HTR-8/SVneo (cell line): ENCODE measurements around the gene GABRR2.

Source experiments
- DNase-seq: peaks from one replicate; pipeline ENCODE4 v3.0.0; 2011; ENCODE audit warnings: low spot score, mixed read lengths; ENCODE audit not compliant: insufficient read length
- FAIRE-seq: peaks from 2 replicates; lab custom pipeline; 2011; peaks lifted over from hg19 to GRCh38; lab: Jason Lieb, UNC

GABRR2 gene

DNA sequence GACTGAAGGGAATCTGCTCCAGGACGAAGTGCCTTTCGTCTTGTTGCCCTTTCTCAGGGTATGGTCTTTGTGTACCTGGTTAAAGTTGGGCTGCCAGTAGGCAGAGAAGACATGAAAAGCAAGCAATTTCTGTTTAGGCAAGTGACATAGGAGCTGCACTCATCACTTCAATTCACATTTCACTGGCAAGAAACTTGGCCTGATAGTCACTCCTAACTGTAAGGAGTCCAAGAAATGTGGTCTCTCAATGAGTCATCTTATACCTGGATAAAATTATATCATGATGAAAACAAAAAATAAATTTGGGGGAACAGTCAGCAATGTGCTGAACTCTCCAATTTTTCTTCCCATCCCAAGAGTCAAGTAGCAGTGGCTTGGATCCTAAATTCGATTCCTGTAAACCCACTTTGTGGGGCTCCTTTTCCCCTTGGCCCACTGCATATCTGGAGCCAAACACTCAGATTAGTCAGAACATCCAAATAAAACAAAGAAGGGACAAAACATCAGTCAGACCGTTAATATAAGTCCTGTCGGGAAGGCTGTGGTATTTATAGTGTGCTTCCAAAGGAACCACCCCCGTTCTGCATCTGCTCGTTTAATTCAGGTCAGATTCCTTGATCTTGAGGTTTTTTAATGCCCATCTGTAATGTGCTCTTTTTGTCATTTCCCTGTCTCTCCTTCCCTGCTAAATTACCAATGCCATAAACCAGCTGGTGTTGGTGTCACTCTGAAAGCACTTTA lies 93.0 kb downstream of the GABRR2 start:
- FAIRE-seq (no peak), DNase-seq (peak; percentile 25)

DNA sequence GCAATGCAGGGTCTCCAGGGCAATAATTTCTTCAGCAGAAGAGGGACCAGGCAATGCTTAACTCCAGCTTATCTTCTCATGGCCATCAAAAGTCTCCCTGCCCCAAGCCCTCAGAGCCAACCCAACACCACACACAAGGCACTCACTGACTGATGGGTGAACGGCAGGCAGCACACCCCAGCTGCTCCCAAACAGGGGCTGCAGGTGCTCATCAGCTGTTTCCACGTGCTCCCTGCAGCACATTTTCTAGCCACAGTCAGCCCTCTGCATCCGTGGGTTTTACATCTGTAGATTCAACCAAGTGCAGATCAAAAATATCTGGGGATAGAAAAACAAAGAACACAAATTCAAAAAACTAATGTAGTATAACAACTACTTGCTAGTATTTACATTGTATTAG lies 94.0 kb downstream of the GABRR2 start:
- no peak for DNase-seq
- peak; percentile 9 for FAIRE-seq

DNA sequence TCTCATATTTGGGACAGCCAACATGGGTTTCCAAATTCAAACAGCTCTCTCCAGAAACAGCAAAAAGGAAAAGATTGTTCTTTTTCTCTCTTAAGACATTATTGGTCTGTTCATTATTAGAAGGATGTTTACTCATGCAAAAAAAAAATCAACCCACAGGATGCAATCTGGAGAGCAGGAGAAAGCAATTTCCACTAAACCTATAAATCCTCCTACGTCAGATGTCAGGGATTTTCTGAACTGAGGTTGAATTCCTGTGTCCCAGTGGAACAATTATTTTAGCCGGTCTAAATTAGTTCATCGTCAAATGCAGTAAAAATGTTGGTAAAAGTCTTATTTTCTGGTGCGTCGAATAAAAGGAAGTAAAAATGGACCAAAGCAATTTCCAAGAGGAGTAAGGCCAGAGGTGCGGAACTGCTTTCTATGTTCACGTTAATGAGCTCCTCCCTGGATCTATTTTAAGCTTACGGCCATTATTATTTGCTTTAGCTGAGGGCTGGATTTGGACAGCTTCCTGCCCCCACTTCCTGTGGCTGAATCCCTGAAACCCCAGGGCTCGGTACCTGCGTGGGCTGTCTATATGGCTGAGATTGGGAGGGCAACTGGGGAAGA lies 97.7 kb downstream of the GABRR2 start, which contains the start of gene GABRR1:
GABRR1 (minus strand) TSS at position 60 of the 612 bp plus-strand sequence; CDS start at position 24, 36 bp downstream.
- no peak for DNase-seq
- no peak for FAIRE-seq

DNA sequence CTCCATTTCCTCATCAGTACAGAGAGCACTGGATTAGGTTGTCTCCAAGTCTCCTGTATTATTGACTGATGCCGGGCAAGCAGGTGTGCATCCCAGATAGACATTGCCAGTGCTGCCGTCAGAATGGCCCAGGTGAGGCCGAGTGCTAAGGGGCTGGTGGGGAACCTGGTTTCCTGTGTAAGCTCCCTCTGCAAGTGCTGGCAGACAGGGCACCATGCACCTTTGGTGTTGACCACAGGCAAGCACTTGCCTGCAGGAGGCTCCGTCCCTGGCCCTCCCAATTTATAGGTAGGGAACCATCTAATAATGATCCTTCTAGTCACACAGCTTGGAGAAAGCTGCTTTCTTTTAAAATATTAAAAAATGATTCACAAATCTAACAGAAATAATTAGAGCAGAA lies 98.7 kb downstream of the GABRR2 start:
- FAIRE-seq (no peak), DNase-seq (no peak)

DNA sequence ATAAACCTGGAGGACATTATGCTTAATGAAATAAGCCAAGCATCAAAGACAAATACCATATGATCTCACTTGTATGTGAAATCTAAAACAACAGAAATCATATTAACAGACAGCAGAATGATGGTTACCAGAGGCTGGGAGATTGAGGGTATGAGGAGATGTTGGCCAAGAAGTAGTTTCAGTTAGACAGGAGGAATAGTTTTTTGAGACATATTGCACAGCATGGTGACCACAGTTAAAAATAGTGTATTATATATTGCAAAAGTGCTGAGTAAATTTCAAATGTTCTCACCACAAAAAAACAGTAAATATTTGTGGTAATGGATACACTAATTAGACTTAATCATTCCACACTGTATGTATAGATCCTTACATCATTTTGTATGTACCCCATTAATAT lies 99.7 kb downstream of the GABRR2 start:
- DNase-seq = no peak
- FAIRE-seq = no peak

DNA sequence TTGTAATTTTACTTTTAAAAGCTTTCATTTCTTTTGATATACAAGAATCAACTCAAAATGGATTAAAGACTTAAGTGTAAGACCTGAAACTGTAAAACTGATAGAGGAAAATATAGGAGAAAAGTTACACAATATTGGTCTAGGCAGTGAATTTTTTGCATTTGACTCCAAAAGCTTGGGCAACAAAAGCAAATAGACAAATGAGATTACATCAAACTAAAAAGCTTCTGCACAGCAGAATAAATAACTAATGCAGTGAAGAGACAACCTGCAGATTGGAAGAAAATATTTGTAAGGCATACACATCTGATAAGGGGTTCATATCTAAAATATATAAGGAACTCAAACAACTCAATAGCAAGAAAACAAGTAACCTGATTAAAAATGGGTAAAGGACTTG lies 100.9 kb downstream of the GABRR2 start:
- FAIRE-seq = no peak
- no peak for DNase-seq

DNA sequence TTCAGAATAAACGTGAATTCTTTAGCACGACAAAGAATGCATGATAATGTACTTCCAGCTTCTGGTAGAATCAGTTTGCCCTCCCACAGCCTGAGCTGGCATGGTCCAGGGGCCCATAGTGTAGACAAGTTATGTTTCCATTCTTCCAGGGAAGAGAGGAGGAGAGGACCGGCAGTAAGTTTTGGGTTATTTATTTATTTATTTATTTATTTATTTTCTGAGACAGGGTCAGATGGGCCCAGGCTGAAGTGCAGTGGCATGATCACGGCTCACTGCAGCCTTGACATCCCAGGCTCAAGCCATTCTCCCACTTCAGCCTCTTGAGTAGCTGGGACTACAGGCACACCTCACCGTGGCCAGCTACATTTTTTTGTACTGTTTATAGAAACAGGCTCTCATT lies 102.6 kb downstream of the GABRR2 start:
- no peak for DNase-seq
- FAIRE-seq = no peak

DNA sequence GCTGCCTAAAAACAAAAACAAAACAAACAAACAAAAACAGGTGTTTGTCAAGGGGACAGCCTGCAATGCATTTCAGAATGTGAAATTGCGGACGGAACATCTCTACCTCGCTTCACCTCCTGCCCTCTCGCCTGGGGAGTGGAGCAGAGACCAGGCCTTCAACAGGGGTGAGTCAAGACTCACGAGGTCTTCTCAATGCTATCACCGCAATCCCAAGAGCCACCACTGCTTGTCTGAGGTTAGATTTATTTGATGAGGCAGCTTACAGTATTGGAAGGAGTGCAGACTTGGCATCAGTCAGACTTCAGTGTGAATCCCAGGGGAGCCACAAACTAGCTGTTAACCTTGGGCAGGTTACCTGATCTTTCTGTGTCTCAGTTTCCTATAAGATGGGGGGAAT lies 105.6 kb downstream of the GABRR2 start:
- DNase-seq (no peak), FAIRE-seq (no peak)

DNA sequence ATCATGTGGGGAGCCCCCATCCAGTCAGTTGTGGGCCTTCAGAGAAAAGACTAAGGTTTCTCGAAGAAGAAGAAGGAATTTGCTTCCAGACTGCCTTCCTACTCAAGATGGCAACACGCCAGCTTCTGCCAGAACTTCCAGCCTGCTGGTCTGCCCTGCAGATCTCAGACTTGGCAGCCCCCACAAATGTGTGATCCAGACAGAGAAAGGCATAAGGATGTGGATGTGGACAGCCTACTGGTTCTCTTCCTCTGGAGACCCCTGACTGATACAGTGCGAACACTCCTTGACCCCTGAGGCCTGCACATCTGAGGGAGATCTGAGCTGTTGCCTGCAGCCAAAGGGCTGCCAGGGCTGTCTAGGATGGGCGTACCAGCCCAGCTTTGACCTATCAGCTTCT lies 106.5 kb downstream of the GABRR2 start:
- FAIRE-seq (no peak), DNase-seq (no peak)
